GM21723 (cell line): ENCODE results near the gene VPS45.
"Not testable (repeated sequence)": the region's sequence is repeated elsewhere in the genome, so short reads cannot be mapped to it uniquely, and the experiment has no call there.

ENCODE experiments used
- ATAC-seq: cut with Tn5 transposase; IDR thresholded peaks from one replicate; pipeline ENCODE4 v1.9.1; 2021; ENCODE audit warnings: mild to moderate bottlenecking, moderate library complexity; ENCODE audit not compliant: unreplicated experiment

Gene VPS45

DNA sequence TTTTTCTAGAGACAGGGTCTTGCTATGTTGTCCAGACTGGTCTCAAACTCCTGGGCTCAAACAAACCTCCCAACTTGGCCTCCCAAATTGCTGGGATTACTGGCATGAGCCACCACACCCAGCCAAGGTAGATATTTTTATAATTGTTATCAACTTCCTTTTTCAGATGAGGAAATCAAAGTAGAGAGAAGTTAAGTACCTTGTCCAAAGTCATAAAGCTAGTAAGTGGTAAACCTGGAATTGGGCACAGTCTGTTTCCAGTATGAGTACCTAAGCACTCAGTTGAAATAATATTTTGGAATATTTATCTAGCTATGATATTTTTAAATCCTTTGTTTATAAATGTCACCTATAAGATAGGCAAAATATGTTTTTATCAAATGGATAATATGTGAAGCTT, 59.9 kb downstream of the VPS45 start:
- ATAC-seq, result no peak

DNA sequence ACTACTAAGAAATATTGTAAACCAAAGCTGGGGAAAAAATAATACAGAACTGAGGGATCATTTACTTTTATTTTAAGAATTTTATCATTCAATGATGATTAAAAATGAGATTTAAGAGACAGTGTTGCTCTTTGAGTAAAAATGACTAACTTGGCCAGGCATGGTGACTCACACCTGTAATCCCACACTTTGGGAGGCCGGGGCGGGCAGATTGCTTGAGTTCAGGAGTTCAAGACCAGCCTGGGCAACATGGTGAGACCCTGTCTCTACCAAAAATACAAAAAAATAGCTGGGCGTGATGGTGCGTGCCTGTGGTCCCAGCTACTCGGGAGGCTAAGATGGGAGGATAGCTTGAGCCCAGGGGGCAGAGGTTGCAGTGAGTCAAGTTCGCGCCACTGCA, 60.3 kb downstream of the VPS45 start:
- ATAC-seq, result no peak

GRCh38 chr1:150132372-150132771, 64.8 kb downstream of the VPS45 start:
- no peak for ATAC-seq

GRCh38 chr1:150134537-150134936, 67.0 kb downstream of the VPS45 start:
- ATAC-seq, result no peak

- not testable (repeated sequence) for ATAC-seq
Observed at GRCh38 chr1:150135400-150135799, 67.8 kb downstream of the VPS45 start.

GRCh38 chr1:150138044-150138443, 70.5 kb downstream of the VPS45 start:
- no peak for ATAC-seq

DNA sequence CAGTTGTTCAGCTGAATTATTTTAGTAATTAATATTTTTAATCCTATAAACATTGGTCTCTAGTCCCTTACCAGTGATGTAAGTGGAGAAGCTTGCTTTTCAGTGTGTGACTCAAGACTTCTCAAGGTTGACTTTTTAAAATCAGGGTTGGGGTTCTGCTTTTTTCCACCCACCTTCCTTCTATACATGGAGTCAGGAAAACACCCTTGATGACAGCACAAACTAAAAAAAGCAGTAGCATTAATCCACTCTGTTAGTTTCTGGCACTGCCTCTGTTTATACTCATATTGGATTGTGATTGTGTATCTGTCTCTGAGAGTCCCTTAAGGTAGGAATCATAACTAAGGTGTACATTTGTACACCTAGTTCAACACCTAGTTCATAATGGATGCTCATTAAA, 73.9 kb downstream of the VPS45 start:
- ATAC-seq, result no peak

GRCh38 chr1:150142083-150142482, 74.5 kb downstream of the VPS45 start:
- ATAC-seq, result no peak

DNA sequence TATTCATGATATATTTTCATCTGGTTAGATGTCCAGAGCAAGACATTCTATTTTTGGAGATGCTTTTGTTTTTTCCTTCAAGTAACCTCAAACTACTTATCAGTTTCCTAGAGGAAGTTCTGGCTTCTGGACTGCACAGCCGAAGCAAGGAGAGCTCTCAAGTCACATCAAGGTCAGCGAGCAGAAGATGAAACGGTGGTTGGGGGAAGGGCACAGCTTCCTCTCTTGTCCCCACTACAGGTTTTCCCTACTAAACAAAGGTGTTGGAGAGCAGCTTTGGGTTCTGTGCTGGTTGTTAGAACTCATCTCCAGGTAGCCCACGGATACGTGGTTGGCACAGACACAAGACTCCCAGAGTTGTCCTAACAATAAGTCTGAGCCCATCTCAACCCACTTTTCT, 77.0 kb downstream of the VPS45 start:
- no peak for ATAC-seq

- ATAC-seq, result not testable (repeated sequence)
Observed at GRCh38 chr1:150146016-150146415, 78.4 kb downstream of the VPS45 start.

DNA sequence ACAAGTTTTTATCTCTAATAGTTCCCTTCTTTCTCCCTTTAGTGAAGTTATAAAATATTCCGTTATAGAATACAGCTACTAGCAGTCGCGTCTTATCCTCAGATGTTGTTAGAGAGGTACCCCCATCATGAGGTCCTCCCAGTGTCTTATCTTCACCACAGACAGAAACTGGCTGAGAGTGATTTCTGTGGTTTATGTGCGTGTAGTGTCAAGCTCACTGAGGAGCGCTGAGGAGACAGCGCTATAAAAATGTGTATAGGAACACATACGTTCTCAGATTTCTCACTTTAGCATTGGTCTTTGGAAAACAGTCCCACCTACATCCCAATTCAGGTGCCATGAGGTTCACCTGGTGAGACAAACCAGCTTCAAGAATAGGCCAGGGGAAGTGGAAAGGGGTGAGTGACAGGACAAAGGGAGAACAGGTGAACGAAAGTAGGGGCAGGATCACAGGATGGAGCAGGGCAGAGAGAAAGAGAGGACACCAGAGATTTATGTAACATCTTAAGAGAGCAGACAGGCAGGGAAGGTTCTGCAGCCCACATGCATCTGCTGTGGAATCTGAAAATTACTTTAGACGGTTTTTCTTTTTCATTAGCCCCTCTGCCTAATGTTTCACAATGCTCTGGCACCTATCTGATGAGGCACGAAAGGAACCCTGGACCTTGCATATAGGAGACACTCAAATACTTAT, 79.4 kb downstream of the VPS45 start:
- no peak for ATAC-seq

DNA sequence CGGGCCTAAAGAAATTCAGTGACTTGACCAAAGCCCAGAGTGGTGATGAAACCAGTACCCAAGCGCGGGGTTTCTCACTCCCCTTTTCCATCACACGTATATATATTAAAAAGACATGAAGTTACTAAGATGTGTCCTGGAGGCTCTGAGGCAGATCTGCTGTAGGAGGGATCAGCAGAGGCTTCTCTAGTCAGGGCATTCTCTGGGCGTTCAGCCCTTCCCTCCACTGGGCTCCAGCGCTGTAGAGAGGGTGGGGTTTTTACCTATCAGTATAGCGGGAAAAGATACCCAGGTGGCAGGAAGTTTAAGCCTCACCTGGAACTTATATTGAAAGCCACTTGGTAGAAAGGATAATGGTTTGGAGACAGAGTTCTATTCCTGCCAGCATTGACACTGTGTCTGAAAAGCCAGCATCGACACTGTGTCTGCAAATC, 81.3 kb downstream of the VPS45 start:
- no peak for ATAC-seq

GRCh38 chr1:150149271-150150132, 81.9 kb downstream of the VPS45 start, which contains the start of gene PLEKHO1:
Gene PLEKHO1 (plus strand): TSS chr1:150149916. CDS start chr1:150150258, 342 bp downstream.
- ATAC-seq, result no peak

DNA sequence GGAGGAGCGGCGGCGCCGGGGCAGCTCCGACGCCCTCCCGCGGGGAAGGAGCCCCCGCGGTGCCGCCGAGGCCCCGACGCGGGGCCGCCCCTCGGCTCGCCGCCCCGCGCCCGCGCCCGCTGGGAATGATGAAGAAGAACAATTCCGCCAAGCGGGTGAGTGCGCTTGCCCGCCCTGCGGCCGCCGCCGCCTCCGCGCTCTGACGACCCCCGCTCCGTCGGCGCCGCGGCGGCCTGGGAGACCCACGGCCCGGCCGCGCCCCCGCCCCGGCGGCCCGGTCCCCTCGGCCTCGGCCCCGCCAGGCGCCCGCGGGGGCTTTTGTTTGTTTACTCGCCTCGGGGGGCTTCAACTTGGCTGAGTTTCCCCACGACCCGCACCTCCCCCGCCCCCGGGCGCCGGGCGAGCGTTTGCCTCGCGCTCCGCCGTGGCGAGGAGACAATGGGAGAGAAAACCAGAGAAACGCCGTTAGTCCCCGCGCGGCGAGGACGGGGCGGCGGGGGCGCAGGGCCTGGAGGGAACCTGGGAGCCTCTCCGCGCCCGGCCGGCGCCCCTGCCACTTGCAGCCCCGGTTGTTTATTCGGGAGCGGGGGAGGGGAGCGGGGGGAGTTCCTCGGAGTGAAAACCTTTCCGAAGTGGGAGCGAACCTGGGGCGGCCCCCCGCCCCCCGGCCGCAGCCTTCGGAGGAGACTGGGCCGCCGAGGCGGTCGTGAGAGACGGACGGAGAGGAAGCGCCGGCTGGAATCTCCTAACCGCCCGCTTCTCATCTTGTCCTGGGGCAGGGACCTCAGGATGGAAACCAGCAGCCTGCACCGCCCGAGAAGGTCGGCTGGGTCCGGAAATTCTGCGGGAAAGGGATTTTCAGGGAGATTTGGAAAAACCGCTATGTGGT, 82.8 kb downstream of the VPS45 start:
- no peak for ATAC-seq

- ATAC-seq, result no peak
Observed at GRCh38 chr1:150151291-150152181, 84.0 kb downstream of the VPS45 start.

DNA sequence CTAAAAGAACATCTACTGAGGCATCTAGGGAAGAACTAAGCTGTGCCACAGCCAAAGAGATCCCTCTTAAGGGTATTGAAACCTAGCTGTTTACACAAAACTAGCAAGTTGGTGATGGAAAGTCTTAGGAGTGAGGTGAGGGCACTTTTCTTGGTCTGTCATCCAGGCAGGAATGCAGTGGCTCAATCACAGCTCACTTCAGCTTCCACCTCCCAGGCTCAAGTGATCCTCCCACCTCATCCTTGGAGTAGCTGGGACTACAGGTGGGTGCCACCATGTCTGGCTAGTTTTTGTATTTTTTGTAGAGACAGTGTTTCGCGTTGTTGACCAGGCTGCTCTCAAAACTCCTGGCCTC, 84.6 kb downstream of the VPS45 start:
- ATAC-seq, result no peak

- ATAC-seq, result no peak
Observed at GRCh38 chr1:150152772-150153456, 85.3 kb downstream of the VPS45 start.

DNA sequence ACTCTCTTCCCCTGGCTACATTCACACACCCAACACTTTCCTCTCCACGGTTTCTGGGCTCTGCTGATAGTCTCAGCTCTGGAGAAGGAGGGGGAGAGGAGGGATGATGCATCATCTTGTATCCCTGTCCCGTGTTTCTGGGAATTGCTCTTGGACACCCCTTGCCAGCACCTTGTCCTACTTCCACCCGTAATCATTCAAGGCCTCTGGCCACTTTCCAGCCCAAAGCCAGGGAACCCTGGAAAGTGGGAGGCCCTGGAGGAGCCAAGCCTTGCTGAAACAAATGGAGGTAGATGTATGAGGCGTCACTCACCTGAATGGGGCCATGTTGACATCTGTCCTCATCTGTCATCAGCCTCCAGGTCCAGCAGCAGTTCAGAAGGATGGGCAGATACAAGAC, 86.6 kb downstream of the VPS45 start:
- no peak for ATAC-seq

GRCh38 chr1:150155413-150156071, 88.0 kb downstream of the VPS45 start:
- ATAC-seq, result no peak
